ENCODE data around the gene BEND5.

BEND5 gene

GRCh38 chr1:48761411-48761810, 15.3 kb downstream of the BEND5 start:
- DNase-seq = no peak

GRCh38 chr1:48760857-48761256, 15.8 kb downstream of the BEND5 start:
- DNase-seq = no peak

DNA sequence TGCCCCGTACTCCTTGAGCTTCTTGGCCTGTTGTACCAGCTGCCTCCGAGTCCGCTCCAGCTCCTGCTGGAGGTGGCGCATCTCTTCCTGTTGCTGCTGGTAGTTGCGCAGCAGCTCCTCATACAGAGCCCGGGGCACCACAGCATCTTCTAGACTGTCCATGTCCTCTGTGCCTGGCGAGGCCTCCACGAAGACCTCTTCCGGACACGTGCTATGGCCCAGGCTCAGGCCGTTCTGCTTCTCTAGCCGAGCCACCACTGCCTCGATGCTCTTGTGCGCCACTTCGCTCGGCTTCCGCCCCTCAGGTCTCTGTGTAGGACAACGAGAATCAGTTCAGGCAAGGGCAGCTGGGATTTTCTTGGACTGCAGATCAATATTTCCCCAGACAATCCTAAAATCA, 17.7 kb downstream of the BEND5 start:
- no peak for DNase-seq

GRCh38 chr1:48757363-48757762, 19.3 kb downstream of the BEND5 start:
- DNase-seq = no peak

- DNase-seq = no peak
Measured at GRCh38 chr1:48756683-48757316, 19.9 kb downstream of the BEND5 start.

DNA sequence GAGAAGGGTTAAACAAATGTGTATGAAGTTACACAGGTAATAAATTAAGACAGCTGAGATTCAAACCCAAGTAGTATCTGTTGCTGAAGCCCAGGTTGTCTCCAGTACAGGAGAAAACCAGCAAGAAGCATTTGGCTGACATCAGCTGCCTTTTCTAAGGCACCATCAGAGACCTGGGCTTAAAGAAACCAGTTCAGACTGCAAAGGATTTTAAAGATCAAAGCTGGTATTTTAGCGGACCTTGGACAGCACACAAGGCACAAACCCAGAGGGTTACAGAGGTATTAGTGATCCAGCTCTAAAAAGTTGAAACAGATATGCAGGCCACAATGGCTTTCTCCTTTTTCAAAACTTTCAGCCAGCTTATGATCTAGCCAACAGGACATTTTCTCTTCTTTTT, 23.4 kb downstream of the BEND5 start:
- no peak for DNase-seq

GRCh38 chr1:48750109-48750508, 26.6 kb downstream of the BEND5 start:
- no peak for DNase-seq

DNA sequence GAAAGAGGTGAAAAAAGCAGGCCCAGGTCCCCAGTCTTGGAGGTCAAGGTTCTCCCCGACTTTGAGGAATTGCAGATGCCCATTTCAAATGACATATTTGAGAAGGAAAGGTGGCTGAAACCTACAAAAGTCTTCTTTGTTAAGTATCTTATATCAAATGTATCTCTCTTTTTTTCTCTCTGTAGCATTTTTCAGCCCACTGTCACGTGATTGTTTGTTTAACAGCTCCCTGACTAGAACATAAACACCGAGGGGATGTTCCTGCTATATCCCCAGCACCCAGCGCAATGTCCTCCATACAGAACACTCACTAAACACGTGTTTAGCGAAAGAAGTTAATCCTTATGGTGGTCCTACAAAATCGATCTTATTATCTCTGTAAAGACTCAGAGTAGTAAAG, 27.6 kb downstream of the BEND5 start:
- DNase-seq = no peak

- DNase-seq = peak; percentile 31
Measured at GRCh38 chr1:48746906-48747305, 29.8 kb downstream of the BEND5 start.

GRCh38 chr1:48744032-48744431, 32.7 kb downstream of the BEND5 start:
- no peak for DNase-seq

DNA sequence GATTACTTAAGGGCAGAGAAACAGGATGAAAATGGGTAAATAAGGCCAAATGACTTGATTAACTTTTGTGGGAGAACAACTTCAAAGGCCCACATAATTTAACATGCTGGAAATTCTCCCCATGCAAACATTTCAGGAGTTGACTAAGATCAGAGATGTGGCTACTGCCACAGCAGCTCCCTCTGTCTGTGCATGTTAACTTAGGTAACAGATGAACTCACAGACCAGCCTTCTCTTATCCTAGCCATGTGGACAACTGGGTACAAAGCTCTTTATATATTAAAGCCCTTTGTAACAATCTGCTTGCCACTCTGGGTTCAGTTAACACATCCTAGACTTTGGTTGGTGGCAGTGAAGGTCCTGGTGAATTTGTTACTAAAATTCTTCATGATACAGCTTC, 33.2 kb downstream of the BEND5 start:
- no peak for DNase-seq

DNA sequence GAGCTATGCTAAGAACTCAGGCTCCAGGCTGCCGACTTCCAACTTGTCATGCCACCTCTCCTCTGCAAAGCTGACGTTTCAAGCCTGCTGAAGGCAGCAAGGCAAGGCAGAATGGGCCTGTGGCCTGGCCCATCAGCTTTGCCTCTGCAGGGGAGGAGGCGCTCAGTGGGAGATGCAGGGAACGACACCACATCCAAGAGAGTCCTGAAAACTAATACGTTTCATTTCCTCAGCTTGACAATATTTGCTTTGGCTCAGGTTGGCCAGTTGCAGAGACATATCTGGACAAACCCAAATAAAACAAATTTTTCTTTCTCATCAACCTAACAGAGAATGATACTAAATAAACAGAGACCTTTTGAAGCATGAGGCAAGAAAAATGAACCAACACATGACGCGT, 35.3 kb downstream of the BEND5 start:
- DNase-seq = no peak

- no peak for DNase-seq
Measured at GRCh38 chr1:48740621-48741020, 36.1 kb downstream of the BEND5 start.

- DNase-seq = no peak
Measured at GRCh38 chr1:48739091-48739490, 37.6 kb downstream of the BEND5 start.

DNA sequence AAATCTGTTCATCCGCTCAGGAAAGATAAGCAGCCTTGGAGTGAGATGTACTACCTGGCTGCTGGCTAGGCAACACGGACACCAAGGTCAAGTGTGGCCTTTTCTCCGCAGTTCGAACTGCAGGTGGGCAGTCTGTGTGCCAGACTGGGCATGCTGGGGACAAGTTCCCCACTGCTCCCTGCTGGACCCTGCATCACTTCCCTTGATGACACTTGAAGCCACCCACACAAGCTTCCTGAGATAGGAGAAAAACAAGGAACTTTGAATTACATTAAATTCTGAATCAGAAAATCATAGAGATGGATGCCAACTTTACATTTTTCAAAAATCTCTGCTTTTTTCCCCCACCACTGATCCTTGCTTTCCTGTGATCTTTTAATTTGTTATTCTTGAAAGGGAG, 38.3 kb downstream of the BEND5 start:
- DNase-seq = no peak

- no peak for DNase-seq
Measured at GRCh38 chr1:48735796-48736195, 40.9 kb downstream of the BEND5 start.

- no peak for DNase-seq
Measured at GRCh38 chr1:48730164-48730910, 46.4 kb downstream of the BEND5 start.

DNA sequence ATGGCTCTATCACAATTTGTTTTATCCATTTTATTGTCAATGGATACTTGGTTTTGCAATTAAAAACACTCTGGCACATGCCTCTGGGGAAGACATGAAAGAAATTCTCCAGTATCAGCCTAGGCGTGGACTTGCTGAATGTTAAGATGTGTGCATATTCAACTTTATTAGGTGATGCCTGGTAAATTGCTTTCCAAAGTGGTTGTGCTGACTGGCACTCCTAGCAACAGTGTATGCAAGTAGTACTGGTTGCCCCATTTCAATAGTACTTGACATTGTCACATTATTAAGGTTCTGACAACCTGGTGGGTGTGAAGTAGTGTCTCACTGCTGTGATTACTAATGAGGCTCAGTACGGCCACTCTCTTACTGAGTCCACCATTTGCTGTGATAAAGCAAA, 48.1 kb downstream of the BEND5 start:
- no peak for DNase-seq

DNA sequence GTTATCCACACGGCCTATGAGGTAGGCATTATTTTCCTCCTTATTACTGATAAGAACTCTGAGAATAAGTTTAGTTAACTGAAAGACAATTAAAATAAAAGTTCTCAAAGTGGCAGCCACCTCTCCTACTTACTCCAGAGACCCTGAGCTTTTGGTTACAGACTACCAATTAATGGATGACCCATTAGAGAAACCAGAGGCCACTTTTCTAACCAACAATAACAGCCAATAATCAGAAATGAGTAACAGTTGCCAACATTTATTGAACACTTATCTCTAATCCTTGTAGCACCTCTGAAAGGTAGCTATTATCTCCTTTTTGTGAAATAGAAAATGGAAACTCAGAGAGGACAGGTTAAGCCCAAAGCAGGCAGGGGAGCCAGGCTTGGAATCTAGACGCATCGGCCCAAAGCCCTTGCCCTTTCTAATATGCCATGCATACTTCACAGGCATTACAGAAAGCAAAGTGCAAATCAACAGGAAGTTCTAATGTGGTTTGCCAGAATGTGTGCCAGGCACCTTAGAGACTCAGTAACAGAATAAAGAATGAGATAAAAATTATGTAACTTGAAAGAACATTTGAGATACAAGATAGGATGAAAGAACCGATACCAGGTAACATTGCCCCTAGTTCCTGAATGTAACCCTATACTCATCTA, 50.0 kb downstream of the BEND5 start:
- DNase-seq = no peak

DNA sequence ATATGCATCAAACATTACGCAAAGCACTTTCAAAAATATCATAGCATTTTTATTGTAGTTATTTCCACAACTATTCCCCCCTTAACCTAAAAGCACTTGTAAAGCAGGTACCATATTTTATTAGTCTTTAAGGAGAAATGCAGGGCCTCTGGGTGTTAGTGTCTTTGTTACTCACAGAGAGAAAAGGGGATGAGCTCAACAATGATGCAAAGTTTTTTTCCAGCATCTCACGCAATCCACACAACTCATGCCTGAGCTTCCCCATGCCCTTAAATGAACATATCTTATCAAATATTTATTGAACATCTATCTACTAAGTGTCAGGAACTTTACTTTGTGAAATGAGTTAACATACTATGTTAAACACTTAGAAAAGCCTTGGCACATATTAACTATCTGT, 50.6 kb downstream of the BEND5 start:
- DNase-seq = no peak

DNA sequence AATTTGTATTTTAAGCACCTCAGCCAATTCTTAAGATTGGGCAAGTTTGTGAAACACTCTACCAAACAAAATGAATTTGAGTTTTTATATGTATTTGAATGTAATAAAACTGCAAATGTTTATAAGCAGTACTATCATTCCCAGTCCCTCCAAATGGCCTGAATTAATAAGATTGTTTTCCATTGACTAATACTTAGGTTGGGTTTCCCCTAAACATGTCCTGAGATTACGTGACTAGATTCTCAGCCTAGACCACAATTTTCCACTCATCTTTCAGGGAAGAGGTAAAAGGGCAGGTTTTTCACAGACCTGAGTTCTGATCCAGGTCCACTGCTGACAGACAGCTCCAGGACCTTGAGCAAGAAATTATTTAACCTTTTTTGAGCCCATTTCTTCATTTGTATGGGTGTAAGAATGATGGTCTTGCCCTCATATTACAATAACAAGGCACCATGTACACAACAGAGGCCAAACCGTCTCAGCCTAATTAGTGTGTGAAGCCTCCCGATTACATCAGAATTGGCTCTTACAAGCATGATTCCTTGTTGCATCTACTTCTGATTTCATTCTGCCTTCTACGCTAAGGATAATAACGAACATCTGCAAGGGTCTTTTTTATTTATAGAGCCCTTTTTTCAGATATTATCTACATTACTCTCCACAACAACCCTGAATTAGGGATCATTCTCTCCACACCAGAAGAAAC, 51.2 kb downstream of the BEND5 start:
- no peak for DNase-seq

DNA sequence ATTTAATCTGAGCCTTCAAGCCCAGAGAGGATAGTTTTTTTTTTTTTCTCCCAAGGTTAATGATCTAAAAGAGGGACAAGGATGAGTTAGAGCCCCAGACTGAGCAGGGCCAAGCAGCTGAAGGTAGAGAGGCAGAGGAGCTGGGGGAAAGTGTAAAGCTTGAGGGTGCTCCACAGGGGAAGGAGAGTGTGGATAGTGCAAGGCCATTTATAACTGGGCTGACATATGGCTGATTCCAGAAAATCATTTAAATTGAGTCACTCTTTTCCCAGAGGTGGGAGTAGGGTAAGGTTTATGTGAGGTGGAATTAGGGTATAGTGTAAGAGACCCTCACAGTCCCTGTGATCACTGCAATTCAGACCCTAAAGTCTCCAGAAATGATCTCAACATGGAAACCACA, 55.8 kb downstream of the BEND5 start:
- DNase-seq = no peak

GRCh38 chr1:48718705-48719104, 58.0 kb downstream of the BEND5 start:
- DNase-seq = no peak

DNA sequence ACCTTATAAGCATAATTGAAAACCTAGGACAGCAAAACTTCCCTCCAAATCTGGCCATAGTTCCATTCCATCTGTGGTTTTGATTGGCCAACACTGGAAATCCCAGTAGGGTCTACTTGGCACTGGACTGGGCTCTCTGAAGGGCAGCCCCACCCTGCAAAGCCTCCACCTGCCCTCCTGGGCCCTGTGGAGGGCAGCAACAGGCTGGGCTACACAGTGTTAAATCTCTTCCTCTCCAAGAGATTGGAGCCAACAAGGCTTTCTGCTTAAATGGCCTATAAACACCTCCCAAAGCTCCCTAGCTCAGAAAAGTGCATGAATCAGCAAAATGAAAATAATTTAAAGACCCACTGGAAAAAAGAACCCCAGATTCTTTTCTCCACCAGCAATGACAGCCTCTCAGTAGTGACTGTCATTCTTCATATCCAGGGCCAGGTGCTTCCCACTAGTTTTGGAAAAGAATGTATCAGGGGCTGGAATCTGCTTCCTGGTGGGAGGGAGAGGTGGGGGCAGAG, 58.5 kb downstream of the BEND5 start:
- DNase-seq = no peak

Data from NCI-H1436 treated with DMSO at 0.1 percent for 48 hours (cell line).